Measurements from ENCODE around the gene MAP1LC3B2.

Gene MAP1LC3B2

DNA sequence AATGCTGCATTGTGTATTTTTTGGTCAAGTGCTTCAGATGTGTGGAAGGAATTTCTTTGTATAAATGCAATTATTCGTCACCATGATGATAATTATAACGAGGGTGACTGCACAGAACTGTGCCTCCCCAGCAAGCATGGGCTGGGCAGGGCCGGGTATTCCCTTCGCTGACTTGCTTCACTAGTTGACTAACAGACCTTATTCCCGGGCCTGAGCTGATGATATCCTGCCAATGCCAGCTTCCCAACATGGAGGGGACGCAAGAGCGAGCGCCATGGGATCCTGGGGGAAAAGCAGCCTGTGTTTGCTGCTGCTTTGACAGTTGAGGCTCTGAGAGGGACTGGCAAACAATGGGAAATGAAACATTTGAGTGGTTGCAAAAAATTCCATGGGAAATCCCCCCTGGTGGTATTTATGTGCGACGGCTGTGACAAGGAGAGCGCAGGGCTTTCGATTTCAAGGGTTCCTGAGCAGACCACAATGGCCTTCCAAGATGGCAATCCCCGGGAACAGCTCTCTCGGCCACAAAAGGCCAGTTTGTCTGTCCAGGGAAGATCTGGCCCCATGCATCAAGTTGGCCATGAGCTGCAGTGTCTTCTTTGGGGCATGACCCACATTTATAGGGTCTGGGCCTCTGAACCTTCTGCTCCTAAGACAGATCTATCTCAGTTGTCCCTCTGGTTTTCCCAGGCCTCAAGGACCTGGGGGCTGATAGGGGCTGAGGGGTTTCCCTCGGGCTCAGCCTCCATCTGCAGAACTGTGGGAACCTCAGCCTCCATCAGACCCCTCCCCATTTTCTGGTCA is 21.9 kb upstream of the MAP1LC3B2 start:
- DNase-seq (ENCODE audit: low read depth, low spot score) = no peak

DNA sequence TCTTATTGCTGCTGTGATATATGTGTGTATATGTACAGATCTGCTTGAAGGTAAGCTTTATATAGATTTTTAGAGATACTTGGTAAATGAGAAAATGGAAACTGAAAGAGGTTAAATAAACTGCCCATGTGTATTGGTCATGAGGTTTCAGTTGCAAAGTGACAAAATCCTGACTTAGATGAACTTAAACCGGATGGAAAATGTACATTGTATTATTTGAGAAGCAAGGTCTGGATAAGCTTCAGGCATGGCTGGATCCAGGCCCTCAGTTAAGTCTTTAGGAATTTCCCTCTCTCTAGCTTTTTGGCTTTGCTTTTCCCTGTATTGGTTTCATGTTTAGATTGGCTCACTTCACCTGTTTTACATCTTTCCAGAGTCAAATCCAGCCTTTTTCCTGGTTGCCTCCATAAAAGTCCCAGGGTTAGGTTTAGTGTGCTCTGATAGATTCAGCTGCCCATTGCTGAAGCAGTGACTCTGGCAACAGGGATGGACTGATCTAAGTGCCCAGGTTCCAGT is 21.0 kb upstream of the MAP1LC3B2 start:
- no peak for DNase-seq (ENCODE audit: low read depth, low spot score)

DNA sequence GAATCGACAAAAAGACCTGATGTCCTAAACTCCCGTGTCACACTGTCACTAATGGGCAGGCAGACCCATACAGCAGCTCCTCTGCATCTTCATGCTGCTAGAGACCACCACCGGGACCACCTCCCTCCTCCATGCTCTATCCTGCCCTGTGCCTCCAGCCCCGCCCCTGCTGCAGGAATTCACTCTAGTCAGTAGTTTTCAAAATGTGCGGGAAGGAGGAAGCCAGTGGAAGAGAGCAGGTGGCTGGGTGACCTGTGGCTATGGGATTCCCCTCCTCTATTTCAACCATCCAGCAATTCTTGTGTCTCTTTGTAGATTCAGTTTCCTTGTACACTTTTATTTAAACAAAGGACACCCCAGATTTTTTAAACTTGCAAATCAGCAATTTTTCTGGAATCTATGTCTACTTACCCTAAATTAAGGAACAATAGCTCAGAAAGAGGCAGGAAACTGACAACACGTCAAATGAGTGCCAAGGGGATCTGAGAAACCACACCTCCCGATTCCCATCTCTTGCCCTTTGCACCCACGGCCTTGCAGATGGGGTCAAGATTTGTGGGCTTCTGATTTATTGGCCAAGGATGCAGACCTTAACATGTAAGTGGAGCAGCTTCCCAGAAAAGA is 20.4 kb upstream of the MAP1LC3B2 start:
- DNase-seq (ENCODE audit: low read depth, low spot score) = no peak

DNA sequence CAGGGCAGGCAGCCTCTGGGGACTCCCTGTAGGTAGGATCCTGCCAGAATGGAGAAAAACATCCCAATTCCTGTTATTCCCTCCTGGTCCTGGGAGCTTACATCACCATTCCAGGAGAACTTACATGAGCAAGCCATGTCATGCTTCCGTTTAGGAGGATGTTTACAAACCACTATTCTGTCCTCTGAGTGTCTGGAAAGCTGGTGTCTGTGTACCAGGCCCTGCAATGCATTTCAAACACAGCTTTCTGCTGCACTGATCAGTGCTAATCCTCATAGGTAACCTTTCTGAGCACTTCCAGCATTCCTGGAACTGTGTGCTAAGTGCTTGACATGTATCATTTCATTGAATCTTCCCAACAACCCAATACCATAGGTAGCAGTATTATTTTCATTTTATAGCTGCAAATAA is 19.8 kb upstream of the MAP1LC3B2 start:
- no peak for DNase-seq (ENCODE audit: low read depth, low spot score)

DNA sequence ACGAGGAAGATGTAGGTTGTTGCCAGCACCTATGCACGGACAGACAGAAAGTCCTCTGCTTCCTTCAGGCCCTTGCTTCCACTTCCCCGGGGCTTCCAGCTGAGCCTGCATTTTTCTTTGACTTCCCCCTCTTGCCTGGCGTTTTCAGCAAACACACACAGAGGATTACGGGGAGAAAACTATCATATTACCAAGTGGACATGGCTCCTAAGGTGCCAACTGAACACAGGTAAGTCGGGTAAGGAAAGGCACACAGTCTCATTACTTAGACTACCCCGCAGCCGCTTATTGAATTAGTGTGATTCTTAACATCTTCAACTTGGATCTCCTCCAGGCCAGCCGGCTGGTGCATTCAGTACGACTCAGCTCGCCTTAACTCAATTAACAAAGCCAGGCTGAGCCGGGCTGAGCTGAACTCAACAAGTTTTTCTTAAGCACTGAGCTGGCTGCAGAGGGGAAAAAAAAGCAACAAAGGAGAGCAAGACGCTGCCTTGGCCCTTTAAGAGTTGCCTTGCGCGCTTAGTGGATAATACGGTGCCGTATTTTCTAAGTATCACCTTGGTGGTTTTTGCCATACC is 19.2 kb upstream of the MAP1LC3B2 start:
- DNase-seq (ENCODE audit: low read depth, low spot score) = no peak

DNA sequence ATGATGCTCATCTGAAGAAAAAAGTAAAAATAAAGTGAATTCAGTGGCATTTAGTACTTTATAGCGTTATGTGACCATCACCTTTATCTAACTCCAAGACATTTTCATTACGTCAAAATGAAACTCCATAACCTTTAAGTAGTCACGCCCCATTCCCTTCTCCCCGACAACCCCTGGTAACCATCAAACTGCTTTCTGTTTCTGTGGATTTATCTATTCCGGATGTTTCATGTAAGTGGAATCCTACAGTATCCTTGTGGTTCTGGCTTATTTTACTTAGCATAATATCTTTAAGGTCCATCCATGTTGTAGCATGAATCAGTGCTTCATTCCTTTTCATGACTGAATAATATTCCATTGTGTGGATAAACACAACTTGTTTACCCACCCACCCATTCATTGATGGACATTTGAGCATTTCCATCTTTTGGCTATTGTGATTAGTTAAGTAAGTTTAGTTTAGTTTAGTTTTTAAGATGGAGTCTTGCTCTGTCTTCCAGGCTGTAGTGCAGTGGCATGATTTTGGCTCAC is 18.5 kb upstream of the MAP1LC3B2 start:
- DNase-seq (ENCODE audit: low read depth, low spot score) = no peak

DNA sequence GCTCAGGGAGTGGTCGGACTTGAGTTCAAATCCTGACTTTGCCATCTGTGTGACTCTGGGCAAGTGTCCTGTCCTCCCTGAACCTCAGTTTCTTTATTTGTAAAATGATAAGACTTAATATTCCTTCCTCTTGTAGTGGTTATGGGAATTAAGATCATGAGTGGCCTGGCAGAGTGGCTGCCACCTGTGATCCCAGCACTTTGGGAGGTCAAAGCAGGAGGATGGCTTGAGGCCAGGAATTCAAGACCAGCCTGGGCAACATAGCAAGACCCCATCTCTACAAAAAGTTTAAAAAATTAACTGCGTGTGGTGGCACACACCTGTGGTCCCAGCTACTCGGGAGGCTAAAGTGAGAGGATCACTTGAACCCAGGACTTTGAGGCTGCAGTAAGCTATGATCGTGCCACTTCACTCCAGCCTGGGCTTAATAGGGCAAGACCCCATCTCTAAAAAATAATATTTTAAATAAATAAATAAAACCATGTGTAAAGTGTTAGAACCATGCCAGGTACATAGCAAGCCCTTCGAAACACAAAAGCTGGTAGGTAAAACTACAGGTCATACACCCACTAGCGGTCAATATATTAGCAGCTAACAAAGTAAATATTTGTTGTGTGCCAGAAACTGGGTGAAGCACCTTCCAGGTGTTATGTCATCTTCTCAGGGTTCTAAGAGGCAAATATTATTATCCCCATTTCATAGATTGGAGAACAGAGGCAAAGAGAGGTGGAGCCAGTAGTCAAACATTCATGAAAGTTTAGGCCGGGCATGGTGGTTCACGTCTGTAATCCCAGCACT is 17.4 kb upstream of the MAP1LC3B2 start:
- DNase-seq (ENCODE audit: low read depth, low spot score) = no peak

DNA sequence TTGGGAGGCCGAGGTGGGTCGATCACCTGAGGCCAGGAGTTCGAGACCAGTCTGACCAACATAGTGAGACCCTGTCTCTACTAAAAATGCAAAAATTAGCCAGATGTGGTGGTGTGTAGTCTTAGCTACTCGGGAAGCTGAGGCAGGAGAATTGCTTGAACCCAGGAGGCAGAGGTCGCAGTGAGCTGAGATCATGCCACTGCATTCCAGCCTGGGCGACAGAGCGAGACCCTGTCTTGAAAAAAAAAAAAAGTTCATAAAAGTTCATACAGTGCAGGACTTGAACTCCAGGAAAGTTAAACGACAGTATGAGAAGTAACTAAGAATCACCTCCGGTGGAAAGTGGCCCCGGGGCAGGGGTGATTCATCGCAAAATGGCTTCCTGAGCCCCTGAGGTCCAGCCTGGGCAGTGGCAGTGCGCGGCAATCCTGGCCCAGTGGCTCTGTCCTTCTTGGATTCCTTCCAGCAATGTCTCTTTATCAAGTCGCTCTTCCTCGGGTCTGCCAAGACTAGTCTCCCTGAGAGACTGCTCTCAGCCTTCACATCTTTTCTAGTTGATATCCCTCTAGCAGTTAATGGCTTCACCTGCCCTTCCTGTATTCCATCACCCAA is 16.7 kb upstream of the MAP1LC3B2 start:
- no peak for DNase-seq (ENCODE audit: low read depth, low spot score)

DNA sequence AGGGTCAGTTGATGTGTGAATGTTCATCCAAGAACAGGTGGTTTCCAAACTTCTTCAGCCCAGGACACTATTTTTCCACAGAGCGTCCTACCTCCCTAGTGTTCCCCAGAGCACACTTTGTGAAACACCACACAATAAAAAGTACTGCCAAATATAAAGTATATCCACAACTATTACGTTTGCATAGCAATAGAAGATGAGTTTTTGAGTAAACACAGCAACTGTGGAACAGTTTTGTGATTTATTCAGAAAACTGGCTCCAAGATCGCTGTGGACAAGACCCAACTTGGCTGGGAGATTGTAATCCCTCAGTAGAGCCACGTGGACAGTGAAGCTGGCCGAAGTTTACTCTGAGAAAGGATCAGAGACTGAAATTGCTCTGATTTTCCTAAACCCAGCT is 14.5 kb upstream of the MAP1LC3B2 start:
- DNase-seq (ENCODE audit: low read depth, low spot score) = no peak

DNA sequence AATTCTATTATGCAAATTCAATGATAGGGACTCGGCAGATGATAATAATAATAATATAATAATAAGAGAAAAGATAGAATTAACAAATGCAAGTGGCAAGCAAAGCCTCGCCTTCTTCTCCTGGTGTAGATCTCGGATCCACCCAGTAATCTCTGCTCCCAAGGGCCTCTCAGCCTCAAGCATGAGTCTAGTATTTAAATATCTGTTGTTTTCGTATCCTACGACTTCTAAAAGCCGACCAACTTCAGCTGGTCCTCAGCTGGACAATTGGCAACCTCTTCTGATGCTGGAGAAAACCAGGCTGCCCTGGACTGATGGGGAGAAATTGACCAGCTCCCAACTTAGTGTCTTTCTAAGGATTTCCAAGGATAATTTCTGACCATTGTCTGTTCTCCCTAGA is 14.0 kb upstream of the MAP1LC3B2 start:
- DNase-seq (ENCODE audit: low read depth, low spot score) = no peak

DNA sequence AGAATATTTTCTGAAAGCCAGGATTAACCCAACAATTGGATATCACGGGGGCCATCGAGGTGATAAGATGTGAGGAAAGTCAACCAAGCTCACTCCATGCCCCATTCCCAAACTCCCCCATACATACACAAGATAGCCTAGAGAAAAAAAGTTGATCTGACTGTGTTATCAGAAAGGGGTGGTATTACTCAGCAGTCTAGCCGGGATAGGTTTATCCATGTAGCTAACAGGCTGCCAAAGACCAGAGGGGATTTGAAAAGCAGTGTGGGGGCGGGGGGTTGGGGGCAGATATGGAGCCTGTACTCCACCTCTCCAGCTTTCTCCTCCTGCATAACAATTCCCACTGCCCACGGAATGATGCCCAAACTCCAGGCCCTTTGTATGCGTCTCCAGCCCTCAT is 13.2 kb upstream of the MAP1LC3B2 start:
- DNase-seq (ENCODE audit: low read depth, low spot score) = no peak

DNA sequence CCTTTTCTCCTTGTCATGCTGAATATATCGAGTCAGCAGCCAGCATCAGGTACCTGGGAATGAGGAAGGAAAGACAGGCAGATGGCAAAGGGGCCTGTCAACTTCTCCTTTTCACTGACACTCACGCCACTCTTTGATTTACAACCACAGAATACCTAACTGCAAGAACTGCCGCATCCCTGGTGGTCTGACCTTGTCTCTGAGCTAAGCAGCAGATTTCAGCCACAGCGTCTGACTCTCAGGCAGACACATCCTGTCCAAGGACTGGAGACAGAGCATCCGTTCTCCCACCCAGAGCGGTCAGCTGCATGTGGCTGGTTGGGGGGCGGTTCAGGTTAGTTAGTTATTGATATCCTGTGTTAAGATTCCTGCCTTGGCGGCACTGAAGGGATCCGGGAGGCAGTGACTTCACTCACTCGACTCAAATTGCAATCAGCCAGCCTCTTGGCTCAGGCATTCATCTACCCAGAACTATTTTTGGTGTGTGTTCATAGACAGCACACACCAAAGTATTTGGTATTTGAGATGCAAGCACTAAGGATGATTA is 11.2 kb upstream of the MAP1LC3B2 start:
- DNase-seq (ENCODE audit: low read depth, low spot score) = no peak

DNA sequence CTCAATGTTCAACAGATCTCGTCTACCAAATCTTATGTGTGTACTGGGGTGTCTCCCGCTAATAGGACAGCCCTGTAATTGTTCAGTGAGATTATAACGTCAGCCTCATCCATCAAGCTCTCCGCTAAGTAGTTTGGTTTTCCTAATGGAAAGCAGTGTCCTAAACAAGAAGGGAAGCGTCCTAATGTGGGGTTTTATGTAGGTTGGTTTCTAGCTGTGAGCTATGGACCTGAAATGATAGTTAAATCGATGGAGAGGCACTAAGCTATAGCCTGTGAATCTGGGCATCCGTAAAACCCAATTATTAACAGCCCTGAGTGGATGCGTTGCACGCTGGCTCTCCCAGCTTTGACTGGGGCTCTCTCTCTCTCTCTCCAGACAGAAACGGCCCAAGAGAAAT is 9.2 kb upstream of the MAP1LC3B2 start:
- no peak for DNase-seq (ENCODE audit: low read depth, low spot score)

DNA sequence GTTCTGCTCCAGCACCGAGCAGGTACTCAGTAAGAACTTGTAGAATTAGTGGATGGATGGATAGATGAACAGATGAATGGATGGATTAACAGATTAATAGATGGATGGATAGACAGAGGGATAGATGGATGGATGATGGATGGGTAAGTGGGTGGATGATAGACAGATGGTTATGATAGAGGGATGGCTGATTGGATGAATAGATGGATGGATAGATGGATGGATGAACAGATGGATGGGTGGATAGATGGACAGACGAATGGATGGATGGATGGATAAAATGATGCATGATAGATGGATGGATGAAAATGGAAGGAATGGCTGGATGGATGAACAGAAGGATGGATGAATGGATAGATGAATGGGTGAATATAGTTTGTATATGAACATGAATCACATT is 8.0 kb upstream of the MAP1LC3B2 start:
- DNase-seq (ENCODE audit: low read depth, low spot score) = no peak

DNA sequence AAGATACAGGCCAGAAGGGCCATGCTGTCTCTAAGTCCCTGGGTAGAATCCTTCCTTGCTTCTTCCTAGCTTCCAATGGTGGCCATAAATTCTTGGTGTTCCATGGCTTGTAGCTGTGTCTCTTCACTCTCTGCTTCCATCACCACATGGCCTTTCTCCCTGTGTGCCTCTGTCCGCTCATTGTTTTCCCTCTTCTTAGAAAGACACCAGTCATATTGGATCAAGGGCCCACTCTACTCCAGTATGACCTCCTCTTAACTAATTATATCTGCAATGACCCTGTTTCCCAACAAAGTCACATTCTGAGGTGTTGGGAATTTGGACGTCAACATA is 7.6 kb upstream of the MAP1LC3B2 start:
- DNase-seq (ENCODE audit: low read depth, low spot score) = no peak

DNA sequence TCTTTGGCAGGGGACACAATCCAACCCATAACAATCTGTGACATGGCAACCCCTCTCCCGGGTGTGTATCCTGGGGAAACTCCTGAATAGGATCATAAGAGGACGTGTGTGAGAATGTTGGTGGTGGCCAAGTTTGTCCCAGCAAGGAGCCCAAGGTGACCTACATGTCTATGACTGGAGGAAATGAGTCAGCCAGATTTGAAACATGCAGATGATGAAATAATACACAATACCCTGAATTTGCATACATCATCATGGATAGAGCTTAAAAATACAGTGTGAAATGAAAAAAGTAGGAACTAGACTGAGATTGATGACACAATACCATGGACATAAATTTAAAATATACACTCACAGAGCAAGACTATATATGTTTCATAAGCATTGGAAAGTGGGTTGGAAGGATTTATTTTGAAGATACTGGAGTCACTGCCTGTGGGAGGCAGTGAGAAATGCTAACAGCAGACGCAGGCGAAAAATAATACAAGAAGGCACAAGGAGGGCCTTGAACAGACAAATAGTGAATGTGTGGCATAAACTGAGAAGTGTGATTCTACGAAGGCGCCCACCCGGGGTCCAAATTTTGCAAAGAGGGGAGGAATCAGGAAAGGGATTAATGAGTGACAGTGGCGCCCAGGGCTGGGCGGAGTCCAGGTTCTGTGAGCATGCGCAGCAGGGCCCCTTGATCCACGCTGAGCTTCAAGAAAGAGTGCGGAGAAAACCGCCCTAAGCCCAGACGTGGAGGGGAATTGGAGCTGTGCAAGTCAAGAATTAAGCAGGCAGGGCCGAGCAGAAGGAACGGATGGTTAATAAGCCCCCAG is 7.0 kb upstream of the MAP1LC3B2 start:
- no peak for DNase-seq (ENCODE audit: low read depth, low spot score)

DNA sequence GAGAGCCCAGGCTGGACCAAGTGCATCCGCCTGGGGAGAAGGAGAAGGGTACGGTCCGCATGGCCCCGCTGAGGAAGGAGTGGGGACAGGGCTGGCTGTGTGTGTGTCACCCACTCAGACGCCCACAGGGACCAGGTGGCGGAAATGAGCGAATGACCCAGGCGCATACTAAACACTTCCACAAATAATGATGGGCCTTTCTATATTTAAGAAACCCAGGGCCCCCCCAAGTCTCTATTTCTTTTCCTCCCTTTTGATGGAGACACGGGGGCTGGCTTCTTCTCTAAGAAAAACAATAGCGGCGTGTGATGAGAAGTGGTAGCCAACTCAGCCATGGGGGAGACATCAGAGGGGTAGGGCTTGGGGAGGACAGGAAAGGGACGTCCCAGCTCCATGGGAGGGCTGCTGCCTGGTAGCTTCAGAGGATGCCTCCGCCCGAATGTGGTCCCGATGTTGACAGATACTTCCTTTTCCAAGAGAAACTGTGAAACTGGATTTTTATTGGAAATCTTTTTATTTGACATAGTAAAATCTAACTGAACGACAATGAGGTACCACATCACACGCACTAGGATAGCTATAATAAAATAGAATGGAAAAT is 6.3 kb upstream of the MAP1LC3B2 start:
- no peak for DNase-seq (ENCODE audit: low read depth, low spot score)

DNA sequence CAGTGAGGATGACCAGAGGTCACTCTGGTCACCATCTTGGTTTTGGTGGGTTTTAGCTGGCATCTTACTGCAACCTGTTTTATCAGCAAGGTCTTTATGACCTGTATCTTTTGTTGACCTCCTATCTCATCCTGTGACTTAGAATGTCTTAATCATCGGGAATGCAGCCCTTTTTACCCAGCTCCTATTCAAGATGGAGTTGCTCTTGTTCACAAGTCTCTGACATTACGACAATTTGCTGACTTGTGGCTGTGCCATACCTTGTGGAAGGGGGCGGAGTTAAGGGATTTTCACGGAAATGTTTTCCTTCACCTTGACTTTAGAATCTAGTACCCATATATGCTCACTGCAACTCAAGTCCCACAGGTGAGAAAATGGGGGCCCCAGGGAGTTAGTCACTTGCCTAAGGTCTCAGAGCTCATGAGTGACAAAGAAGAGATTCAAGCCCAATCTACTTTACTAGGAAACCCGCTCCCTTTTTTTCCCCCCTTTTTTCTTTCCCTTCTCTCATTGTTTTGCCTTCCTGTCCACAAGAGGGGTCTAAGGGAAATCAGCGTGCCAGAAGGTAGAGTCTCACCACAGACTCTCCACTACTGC is 2.7 kb upstream of the MAP1LC3B2 start:
- DNase-seq (ENCODE audit: low read depth, low spot score) = no peak

DNA sequence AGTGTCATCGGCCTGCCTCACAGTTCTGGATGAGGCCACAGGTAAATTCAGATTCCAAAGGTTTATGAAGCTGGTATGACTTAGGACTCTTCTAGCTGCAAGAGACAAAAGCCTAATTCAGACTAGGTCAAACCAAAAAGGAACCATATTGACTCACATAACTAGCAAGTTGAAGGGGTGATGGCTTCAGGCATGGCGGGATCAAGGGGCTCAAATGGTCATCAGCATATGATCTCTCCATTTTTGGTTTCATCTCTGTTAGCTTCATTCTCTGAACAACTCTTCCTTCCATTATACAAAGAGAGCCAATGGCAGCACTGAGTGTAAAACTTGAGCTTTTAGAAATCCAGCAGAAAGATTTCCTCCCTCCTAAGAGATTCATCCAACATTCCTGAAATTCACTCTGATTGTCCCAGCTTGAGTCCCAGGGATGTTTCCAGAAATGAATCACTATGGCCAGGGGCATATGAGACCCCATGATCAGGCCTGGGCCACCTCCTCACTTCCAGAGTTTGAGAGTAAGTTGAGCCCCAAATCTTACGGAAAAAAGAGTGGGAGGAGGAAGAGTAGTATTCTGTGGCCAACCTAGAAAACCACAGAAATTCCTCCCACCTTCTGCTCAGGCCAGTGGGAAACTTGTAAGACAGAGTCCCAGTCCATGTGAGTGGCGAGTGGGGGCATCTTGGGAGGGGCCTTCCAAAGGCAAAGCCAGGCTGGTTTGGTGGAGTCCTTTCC is 2.0 kb upstream of the MAP1LC3B2 start:
- no peak for DNase-seq (ENCODE audit: low read depth, low spot score)
